ENCODE measurements around the gene ZNF497.

ZNF497 gene

DNA sequence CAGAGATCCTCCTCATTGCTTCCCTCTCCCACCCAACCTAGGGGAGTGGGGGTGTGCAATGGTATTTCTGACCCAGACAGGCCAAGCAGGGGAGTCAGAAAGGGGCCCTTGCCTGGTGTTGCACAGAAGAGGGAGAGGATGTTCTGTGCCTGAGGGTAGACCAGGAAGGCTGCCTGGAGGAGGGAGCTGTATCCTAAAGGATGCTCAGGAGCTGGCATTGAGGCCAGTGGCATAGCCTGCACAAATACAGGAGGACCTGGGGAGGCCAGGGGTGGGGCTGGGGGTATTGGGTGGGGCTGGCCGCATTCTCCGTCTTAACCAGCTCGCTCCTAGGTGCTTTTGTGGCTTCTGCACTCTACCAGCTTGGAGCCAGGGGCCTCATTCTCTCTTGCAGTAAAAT is 37.4 kb upstream of the ZNF497 start:
- Histone ChIP-seq H3K36me3 (ENCODE audit: control insufficient read depth, insufficient read depth, low read length) (peaks cover 6% of the 10 kb centered on the region), H3K4me3 (replicated peaks; ENCODE audit: low read depth, low read length) (no peak overlapping the region), H3K27me3 (replicated peaks; ENCODE audit: control insufficient read depth, insufficient read depth, low read length) (no peaks in the 10 kb centered on the region)
- no peak for DNase-seq (ENCODE audit: extremely low read depth, insufficient read length)
- TF ChIP-seq CTCF (IDR thresholded peaks at IDR 0.05; ENCODE audit: insufficient read depth, low read length, poor library complexity, severe bottlenecking) = no peak

DNA sequence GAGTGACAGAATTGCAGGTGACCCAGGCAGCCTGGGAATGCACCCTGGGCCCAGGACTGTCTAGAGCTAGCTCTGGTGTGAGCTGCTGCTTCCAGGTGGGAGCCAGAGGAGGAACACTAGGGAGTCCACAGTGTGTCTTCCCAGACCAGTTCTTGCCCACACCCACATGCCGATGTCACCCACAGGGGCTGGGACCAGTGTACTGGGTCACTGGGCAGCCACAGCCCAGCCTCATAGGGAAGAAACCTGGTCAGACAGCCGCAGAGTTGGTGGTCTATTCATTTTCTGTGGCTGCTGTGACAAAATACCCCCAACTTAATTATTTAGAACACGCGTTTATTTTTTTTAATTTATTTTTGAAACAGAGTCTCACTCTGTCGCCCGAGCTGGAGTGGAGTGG is 36.0 kb upstream of the ZNF497 start:
- DNase-seq (ENCODE audit: extremely low read depth, insufficient read length) = no peak
- TF ChIP-seq CTCF (IDR thresholded peaks at IDR 0.05; ENCODE audit: insufficient read depth, low read length, poor library complexity, severe bottlenecking) = no peak
- peaks cover 17% of the 10 kb centered on the region for H3K36me3 ChIP-seq (ENCODE audit: control insufficient read depth, insufficient read depth, low read length)
- no peaks in the 10 kb centered on the region for H3K27me3 ChIP-seq (replicated peaks; ENCODE audit: control insufficient read depth, insufficient read depth, low read length)
- H3K4me3 ChIP-seq (replicated peaks; ENCODE audit: low read depth, low read length) = no peak overlapping the region

DNA sequence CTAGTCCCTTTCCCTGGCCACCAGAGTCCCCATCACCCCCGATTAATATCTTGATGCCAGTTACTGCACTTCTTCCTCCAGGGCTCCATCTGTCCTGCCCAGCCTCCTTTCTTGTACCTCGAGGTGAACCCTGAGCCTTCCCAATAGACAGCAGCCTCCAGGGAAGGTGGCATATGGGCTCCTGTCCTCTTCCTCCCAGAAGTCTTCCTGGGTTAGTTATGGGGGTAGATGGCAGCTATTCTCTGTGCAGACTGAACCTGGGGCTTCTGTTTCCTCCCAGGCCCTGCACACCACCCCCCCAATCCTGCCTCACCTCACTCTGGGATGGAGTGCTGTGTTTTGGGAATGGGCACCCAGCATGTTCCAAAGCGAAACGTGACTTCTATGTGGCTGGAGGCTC is 35.5 kb upstream of the ZNF497 start:
- TF ChIP-seq CTCF (IDR thresholded peaks at IDR 0.05; ENCODE audit: insufficient read depth, low read length, poor library complexity, severe bottlenecking) = no peak
- no peaks in the 10 kb centered on the region for H3K27me3 ChIP-seq (replicated peaks; ENCODE audit: control insufficient read depth, insufficient read depth, low read length)
- no peak for DNase-seq (ENCODE audit: extremely low read depth, insufficient read length)
- peaks cover 22% of the 10 kb centered on the region for H3K36me3 ChIP-seq (ENCODE audit: control insufficient read depth, insufficient read depth, low read length)
- H3K4me3 ChIP-seq (replicated peaks; ENCODE audit: low read depth, low read length) = no peak overlapping the region

GRCh38 chr19:58397533-58398037 is 35.0 kb upstream of the ZNF497 start:
- Histone ChIP-seq H3K4me3 (replicated peaks; ENCODE audit: low read depth, low read length) (no peak overlapping the region), H3K36me3 (ENCODE audit: control insufficient read depth, insufficient read depth, low read length) (peaks cover 27% of the 10 kb centered on the region), H3K27me3 (replicated peaks; ENCODE audit: control insufficient read depth, insufficient read depth, low read length) (no peaks in the 10 kb centered on the region)
- TF ChIP-seq CTCF (IDR thresholded peaks at IDR 0.05; ENCODE audit: insufficient read depth, low read length, poor library complexity, severe bottlenecking) = no peak
- no peak for DNase-seq (ENCODE audit: extremely low read depth, insufficient read length)

- Histone ChIP-seq H3K36me3 (ENCODE audit: control insufficient read depth, insufficient read depth, low read length) (peaks cover 29% of the 10 kb centered on the region), H3K4me3 (replicated peaks; ENCODE audit: low read depth, low read length) (no peak overlapping the region), H3K27me3 (replicated peaks; ENCODE audit: control insufficient read depth, insufficient read depth, low read length) (no peaks in the 10 kb centered on the region)
- no peak for DNase-seq (ENCODE audit: extremely low read depth, insufficient read length)
- no peak for TF ChIP-seq CTCF (IDR thresholded peaks at IDR 0.05; ENCODE audit: insufficient read depth, low read length, poor library complexity, severe bottlenecking)
Observed at GRCh38 chr19:58396691-58397532, 34.4 kb upstream of the ZNF497 start.

Data from GM06990 (cell line).